Urothelium cell line (cell line): ENCODE measurements around the gene ITSN1.
"Not testable (repeated sequence)": the region's sequence is repeated elsewhere in the genome, so short reads cannot be mapped to it uniquely, and the experiment has no call there.

ENCODE experiments used
- DNase-seq: peaks from one replicate; pipeline ENCODE4 v3.0.0; 2011; ENCODE audit warnings: low spot score, mixed read lengths
- FAIRE-seq: peaks from 2 replicates; lab custom pipeline; 2011; peaks lifted over from hg19 to GRCh38; lab: Jason Lieb, UNC

ITSN1 gene

DNA sequence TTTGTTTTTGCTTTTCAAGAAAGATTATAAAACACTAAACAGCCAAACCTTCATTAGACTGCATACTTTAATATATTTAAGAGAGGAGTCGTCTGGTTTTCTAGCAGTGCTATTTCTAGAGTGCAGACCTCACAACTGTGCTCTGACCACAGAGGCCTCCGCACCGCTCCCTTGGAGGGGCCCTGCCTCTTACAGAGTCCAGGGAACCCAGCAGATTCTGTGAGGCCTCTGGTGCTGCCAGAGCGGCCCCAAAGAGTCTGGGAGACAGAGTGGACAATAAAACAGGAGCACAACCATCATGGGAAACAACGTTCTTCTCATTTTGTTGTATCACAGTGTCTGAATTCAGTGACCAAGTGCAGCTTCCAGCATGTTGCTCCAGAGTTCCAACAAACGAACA lies 267.5 kb downstream of the ITSN1 start:
- FAIRE-seq (no peak), DNase-seq (no peak)

DNA sequence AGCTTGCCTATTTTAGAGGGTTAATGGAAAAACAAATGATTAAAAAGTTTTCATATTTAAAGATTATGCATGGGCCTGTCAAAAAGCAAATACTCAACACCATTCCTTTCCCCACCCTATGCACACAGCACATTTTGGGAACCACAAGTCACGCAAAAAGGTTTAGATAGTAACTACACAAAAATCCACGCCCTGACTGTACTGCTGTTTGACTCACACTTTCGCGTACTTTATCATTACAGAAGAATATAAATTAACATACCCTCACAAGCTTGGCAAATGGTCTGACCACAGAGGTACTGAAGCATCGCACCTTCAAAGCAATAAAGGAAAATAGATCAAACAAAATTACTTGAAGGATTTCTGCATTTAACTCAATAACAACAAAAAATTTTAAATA lies 271.9 kb downstream of the ITSN1 start:
- DNase-seq (no peak), FAIRE-seq (no peak)

- FAIRE-seq, result peak; percentile 76
- DNase-seq, result peak; percentile 98
These were observed 273.3 kb downstream of the ITSN1 start, which contains the start of gene ATP5PO for GRCh38 chr21:33915368-33916199. TSS of gene ATP5PO (minus strand) at chr21:33915804. CDS start at chr21:33915763, 41 bp downstream.

- FAIRE-seq, result no peak
- DNase-seq, result no peak
These were observed 273.9 kb downstream of the ITSN1 start for GRCh38 chr21:33916200-33916567.

- FAIRE-seq (no peak), DNase-seq (no peak)
These were observed 275.1 kb downstream of the ITSN1 start for GRCh38 chr21:33917421-33917820.

DNA sequence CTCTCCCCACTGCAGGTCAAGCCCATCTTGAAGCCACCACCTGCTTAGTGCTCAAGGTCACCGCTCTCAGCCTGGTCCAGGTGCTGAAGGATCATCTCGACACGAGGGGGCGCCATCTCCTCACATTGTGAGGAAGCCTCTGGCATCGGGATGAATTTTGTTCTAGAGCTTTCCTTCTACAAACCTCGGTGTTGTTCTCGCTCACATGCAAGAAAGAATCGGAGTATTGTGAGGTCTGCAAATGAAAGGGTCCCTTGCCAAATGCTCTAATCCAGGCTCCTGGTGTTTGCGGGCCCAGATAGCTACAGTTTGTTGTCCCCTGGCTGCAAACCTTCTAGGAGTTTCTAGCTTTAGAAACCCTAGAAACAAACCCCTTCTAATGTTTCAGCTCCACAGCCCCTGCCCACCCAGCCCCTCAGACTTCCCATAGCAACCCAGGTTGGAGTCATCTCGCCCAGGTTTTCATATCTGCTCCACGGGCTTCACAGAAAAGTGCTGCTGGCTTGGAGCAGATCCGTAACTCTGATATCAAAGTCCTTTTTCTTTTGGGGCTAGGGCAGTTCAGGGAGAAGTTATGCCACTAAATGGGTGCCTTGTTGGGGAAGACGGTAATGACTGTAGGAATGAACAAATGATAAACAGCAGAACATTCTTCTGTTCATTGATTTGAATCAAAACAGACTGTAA lies 281.9 kb downstream of the ITSN1 start:
- DNase-seq, result peak; percentile 83
- peak; percentile 55 for FAIRE-seq

GRCh38 chr21:33924766-33925100 lies 282.4 kb downstream of the ITSN1 start:
- FAIRE-seq (no peak), DNase-seq (no peak)

- DNase-seq, FAIRE-seq: not testable (repeated sequence)
These were observed 283.9 kb downstream of the ITSN1 start for GRCh38 chr21:33926248-33926647.

- DNase-seq, result not testable (repeated sequence)
These were observed 288.9 kb downstream of the ITSN1 start for GRCh38 chr21:33931052-33931798.

DNA sequence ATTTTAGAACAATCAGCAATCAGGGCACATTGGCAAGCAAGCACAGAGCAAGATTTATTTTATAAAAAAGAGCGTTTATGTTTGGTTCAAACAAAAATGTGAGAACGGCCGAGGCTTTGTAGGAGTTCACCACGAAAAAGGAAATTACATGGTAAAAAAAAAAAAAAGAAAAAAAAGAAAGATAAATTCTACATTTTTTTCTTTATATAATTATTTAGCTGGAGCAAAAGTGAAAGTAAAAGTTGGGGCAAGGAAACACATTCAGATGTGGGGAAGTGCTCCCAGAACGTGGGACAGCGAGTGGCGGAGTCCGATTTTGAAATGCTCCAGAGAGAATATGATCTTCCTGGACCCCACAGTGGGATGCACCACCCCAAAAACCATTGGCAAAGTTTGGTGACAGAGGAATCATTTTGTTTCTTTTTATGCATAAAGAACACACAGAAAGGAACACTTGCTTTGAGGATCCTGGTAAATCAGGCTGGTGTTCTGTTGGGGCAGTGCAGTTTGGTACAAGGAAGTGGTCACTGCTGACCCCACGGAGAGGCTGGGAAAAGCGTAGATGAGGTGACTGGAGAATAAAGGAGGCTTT lies 289.6 kb downstream of the ITSN1 start:
- FAIRE-seq, result no peak
- no peak for DNase-seq

More at GRCh38 chr21:33931052-33931798, 288.9 kb downstream of the ITSN1 start:
- not testable (repeated sequence) for FAIRE-seq

DNA sequence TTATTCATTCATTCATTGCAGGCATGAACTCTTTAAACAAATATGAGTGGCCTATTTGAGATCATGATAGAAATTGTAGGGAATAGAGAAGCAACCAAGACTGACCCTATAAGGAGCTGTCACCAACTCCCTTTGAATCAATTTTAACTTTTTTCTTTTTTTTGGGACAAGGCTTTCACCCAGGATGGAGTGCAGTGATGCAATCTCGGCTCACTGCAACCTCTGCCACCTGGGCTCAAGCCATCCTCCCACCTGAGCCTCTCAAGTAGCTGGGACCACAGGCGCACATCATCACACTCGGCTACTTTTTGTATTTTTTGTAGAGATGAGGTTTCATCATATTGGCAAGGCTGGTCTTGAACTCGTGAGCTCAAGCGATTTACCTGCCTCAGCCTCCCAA lies 290.4 kb downstream of the ITSN1 start:
- DNase-seq (no peak), FAIRE-seq (no peak)

- FAIRE-seq (no peak), DNase-seq (no peak)
These were observed 294.2 kb downstream of the ITSN1 start for GRCh38 chr21:33936301-33937038.

GRCh38 chr21:33937146-33937545 lies 294.8 kb downstream of the ITSN1 start:
- FAIRE-seq (no peak), DNase-seq (no peak)

DNA sequence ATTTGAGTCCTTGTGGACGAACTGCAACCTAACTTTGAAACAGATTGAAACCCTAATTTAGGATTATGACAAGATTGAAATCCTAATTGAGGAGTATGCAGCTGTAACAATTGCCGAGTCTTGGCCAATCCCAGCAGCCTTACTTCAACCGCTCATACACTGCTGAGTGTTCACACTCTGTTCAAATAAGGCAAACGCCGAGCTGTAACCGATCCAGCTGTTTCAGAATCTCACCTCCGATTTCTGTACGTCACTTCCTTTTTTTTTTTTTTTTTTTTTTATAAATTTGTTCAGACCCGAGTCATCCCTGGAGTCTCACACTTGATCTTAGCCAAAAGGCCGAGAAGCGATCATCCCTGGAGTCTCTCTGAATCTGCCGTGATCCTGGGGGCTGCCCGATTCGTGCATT lies 295.6 kb downstream of the ITSN1 start:
- FAIRE-seq, result no peak
- no peak for DNase-seq

DNA sequence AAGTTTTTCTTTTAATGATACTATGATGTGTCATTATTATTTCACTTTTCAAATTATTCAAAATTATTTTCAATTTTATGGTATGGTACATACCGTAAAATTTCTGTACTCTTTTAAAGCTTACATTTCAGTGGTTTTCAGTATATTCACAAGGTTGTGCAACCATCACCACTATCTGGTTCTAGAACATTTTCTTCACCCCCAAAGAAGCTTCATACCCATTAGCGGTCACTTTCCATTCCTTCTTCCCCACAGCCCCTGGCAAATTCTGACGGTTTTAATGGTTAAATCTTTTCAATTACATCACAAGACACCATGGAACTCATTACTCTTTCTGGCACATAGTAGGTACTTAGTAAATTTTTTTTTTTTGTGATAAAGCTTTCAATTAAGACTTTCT lies 296.1 kb downstream of the ITSN1 start:
- no peak for DNase-seq
- no peak for FAIRE-seq

- no peak for FAIRE-seq
- no peak for DNase-seq
These were observed 296.9 kb downstream of the ITSN1 start for GRCh38 chr21:33939226-33939625.

DNA sequence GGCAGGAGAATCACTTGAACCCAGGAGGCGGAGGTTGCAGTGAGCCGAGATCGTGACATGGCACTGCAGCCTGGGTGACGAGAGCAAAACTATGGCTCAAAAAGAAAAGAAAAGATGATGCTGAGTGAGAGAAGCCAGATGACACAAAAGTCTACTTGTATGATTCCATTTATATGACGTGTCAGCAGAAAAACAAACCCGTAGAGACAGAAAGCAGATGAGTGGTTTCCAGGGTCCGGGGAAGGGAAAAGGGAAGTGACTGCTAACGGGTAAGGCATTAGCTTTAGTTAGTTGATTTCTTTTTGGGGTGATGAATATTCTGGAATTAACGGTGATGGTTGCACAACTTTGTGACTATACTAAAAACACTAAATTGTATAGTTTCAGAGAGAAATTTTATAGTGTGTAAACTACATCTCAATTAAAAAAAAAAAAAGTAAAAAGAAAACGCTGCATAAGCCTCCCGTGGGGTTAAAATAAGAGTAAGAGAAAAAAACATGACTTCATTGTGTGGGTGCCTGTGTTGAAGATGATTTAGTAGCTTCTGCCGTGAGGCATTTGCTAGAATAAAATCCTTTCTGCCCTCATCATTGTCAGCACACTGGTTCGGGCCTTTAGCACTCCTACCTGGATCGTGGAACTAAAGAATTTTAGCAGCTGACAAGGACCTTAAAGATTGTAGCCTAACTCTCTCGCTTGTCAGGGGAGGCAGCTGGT lies 298.0 kb downstream of the ITSN1 start:
- FAIRE-seq, result no peak
- no peak for DNase-seq

DNA sequence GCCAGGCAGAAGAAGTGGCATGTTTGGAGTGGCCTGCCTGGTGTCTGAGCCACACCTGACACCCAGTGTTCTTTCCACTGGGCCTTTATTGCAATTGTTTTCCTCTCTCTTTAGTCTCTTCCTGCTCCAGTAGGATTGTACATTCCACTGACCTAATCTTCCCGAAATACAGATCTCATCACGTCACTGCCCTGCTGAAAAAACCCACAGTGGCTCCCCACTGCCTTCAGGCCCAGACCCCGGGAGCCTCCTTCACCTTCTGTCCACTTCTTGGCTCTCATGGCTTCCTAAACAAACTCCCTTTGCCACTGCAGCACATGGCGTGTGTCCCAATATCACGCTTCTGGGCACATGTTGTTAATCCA lies 298.6 kb downstream of the ITSN1 start:
- no peak for FAIRE-seq
- no peak for DNase-seq

DNA sequence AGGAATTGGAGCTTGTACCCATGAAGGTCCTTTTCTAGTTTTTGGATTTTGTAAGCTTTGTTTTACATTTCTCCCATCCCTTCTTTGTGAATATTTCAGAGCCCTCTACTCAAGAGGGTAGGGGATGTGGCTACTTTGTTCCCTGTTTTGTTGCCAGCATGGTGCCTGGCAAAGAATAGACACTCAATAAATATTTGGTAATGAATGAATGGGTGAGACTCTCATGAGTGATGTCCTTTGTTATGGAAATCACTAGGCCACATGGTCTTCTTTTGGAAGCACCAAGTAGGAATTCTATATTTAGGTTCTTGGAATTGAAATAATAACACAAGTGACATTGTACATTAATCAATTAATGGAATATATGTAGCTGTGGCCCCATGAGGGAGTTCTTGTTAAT lies 300.1 kb downstream of the ITSN1 start:
- DNase-seq (no peak), FAIRE-seq (no peak)

- DNase-seq (no peak), FAIRE-seq (no peak)
These were observed 301.0 kb downstream of the ITSN1 start for GRCh38 chr21:33943293-33943692.
